Measurements from ENCODE around the gene ADGRV1. TPM values are rescaled to one million over a fixed set of nuclear protein-coding genes. Genes with fewer than 3 reads are reported as not detected.

ADGRV1 gene
- total RNA-seq, 5 donors from 2014 or later (not counting 1 experiment from before 2014, with no cell fraction given), result 0.68 to 1.6 (median 1.2) TPM; not detected in 1

- peaks cover 8 to 14% (median 12%) of the 10 kb centered on the region in 3 donors for H3K9me3 Mint-ChIP-seq
- H3K4me3 ChIP-seq (ENCODE audit: control insufficient read depth in 1 of 2, extremely low read depth in 1 of 2, low read length in 1 of 2), result no peak overlapping the region
- peaks cover 4 to 5% of the 10 kb centered on the region in 2 donors for H3K27me3 Mint-ChIP-seq
- H3K9me3 ChIP-seq, result no peaks in the 10 kb centered on the region
- no peaks in the 10 kb centered on the region for H3K4me1 ChIP-seq (ENCODE audit: control insufficient read depth in 1 of 2, extremely low read depth in 1 of 2, insufficient read depth in 2 of 2, low read length in 2 of 2)
- ATAC-seq (replicated peaks in 1 of 4) (no peak), DNase-seq (no peak)
- H3K27ac Mint-ChIP-seq, result no peak overlapping the region
- no peaks in the 10 kb centered on the region for H3K4me1 Mint-ChIP-seq
- no peak overlapping the region for H3K27ac ChIP-seq (ENCODE audit: low read length)
- ChIA-PET CTCF (interaction anchor here in 1 of 2 donors (1.1 kb wide), 1 partner anchor 8 kb away, joined by 3 read pairs; no protein-coding TSS in a partner anchor), POLR2A (no interaction called here)
- no peak overlapping the region for H3K4me3 Mint-ChIP-seq
- WGBS (ENCODE audit: insufficient coverage), result no CpG with 5 or more reads among the region's 1 CpG
- H3K36me3 Mint-ChIP-seq, result no peaks in the 10 kb centered on the region
- H3K27me3 ChIP-seq (replicated peaks in 1 of 2; ENCODE audit: control insufficient read depth in 2 of 2, extremely low read depth in 1 of 2, insufficient read depth in 2 of 2, low read length in 1 of 2), result no peaks in the 10 kb centered on the region
- no peaks in the 10 kb centered on the region for H3K36me3 ChIP-seq (ENCODE audit: control insufficient read depth in 2 of 2, extremely low read depth in 1 of 2, insufficient read depth in 1 of 2, low read length in 1 of 2)
Observed at GRCh38 chr5:90991201-90991600, 432.6 kb downstream of the ADGRV1 start.

GRCh38 chr5:90994796-90995195 lies 436.2 kb downstream of the ADGRV1 start:
- H3K4me3 ChIP-seq (ENCODE audit: control insufficient read depth in 1 of 2, extremely low read depth in 1 of 2, low read length in 1 of 2), result no peak overlapping the region
- Mint-ChIP-seq H3K4me3 (no peak overlapping the region), H3K9me3 (peaks cover 12 to 22% (median 22%) of the 10 kb centered on the region in 3 donors), H3K4me1 (no peaks in the 10 kb centered on the region), H3K27me3 (peaks cover 4 to 5% of the 10 kb centered on the region in 2 donors), H3K27ac (no peak overlapping the region), H3K36me3 (no peaks in the 10 kb centered on the region)
- no peaks in the 10 kb centered on the region for H3K4me1 ChIP-seq (ENCODE audit: control insufficient read depth in 1 of 2, extremely low read depth in 1 of 2, insufficient read depth in 2 of 2, low read length in 2 of 2)
- ATAC-seq (replicated peaks in 1 of 4), result no peak
- H3K9me3 ChIP-seq, result no peaks in the 10 kb centered on the region
- no peak overlapping the region for H3K27ac ChIP-seq (ENCODE audit: low read length)
- H3K27me3 ChIP-seq (replicated peaks in 1 of 2; ENCODE audit: control insufficient read depth in 2 of 2, extremely low read depth in 1 of 2, insufficient read depth in 2 of 2, low read length in 1 of 2), result no peaks in the 10 kb centered on the region
- DNase-seq, result no peak
- H3K36me3 ChIP-seq (ENCODE audit: control insufficient read depth in 2 of 2, extremely low read depth in 1 of 2, insufficient read depth in 1 of 2, low read length in 1 of 2), result no peaks in the 10 kb centered on the region
- ChIA-PET CTCF (no interaction called here), POLR2A (no interaction called here)

GRCh38 chr5:90996089-90996488 lies 437.5 kb downstream of the ADGRV1 start:
- no peak overlapping the region for H3K4me3 Mint-ChIP-seq
- DNase-seq (no peak), ATAC-seq (replicated peaks in 1 of 4) (no peak)
- Histone ChIP-seq H3K27ac (ENCODE audit: low read length) (no peak overlapping the region), H3K27me3 (replicated peaks in 1 of 2; ENCODE audit: control insufficient read depth in 2 of 2, extremely low read depth in 1 of 2, insufficient read depth in 2 of 2, low read length in 1 of 2) (no peaks in the 10 kb centered on the region), H3K4me1 (ENCODE audit: control insufficient read depth in 1 of 2, extremely low read depth in 1 of 2, insufficient read depth in 2 of 2, low read length in 2 of 2) (no peaks in the 10 kb centered on the region), H3K4me3 (ENCODE audit: control insufficient read depth in 1 of 2, extremely low read depth in 1 of 2, low read length in 1 of 2) (no peak overlapping the region), H3K36me3 (ENCODE audit: control insufficient read depth in 2 of 2, extremely low read depth in 1 of 2, insufficient read depth in 1 of 2, low read length in 1 of 2) (no peaks in the 10 kb centered on the region), H3K9me3 (no peaks in the 10 kb centered on the region)
- peaks cover 4 to 5% of the 10 kb centered on the region in 2 donors for H3K27me3 Mint-ChIP-seq
- H3K4me1 Mint-ChIP-seq, result no peaks in the 10 kb centered on the region
- peaks cover 12 to 22% (median 22%) of the 10 kb centered on the region in 3 donors for H3K9me3 Mint-ChIP-seq
- no peaks in the 10 kb centered on the region for H3K36me3 Mint-ChIP-seq
- H3K27ac Mint-ChIP-seq, result no peak overlapping the region
- WGBS (ENCODE audit: insufficient coverage), result 62% methylated on average over 3 of the region's 3 CpGs
- ChIA-PET POLR2A (no interaction called here), CTCF (no interaction called here)

GRCh38 chr5:90997082-90997481 lies 438.5 kb downstream of the ADGRV1 start:
- no peaks in the 10 kb centered on the region for H3K9me3 ChIP-seq
- Mint-ChIP-seq H3K36me3 (no peaks in the 10 kb centered on the region), H3K4me1 (no peaks in the 10 kb centered on the region), H3K9me3 (peaks cover 12 to 22% (median 22%) of the 10 kb centered on the region in 3 donors), H3K4me3 (no peak overlapping the region), H3K27me3 (peaks cover 4 to 5% of the 10 kb centered on the region in 2 donors), H3K27ac (no peak overlapping the region)
- DNase-seq (no peak), ATAC-seq (replicated peaks in 1 of 4) (no peak)
- ChIA-PET CTCF (no interaction called here), POLR2A (no interaction called here)
- H3K4me1 ChIP-seq (ENCODE audit: control insufficient read depth in 1 of 2, extremely low read depth in 1 of 2, insufficient read depth in 2 of 2, low read length in 2 of 2), result no peaks in the 10 kb centered on the region
- H3K4me3 ChIP-seq (ENCODE audit: control insufficient read depth in 1 of 2, extremely low read depth in 1 of 2, low read length in 1 of 2), result no peak overlapping the region
- H3K36me3 ChIP-seq (ENCODE audit: control insufficient read depth in 2 of 2, extremely low read depth in 1 of 2, insufficient read depth in 1 of 2, low read length in 1 of 2), result no peaks in the 10 kb centered on the region
- no peak overlapping the region for H3K27ac ChIP-seq (ENCODE audit: low read length)
- 90% methylated on average over 2 of the region's 4 CpGs for WGBS (ENCODE audit: insufficient coverage)
- H3K27me3 ChIP-seq (replicated peaks in 1 of 2; ENCODE audit: control insufficient read depth in 2 of 2, extremely low read depth in 1 of 2, insufficient read depth in 2 of 2, low read length in 1 of 2), result no peaks in the 10 kb centered on the region

- Histone ChIP-seq H3K27me3 (replicated peaks in 1 of 2; ENCODE audit: control insufficient read depth in 2 of 2, extremely low read depth in 1 of 2, insufficient read depth in 2 of 2, low read length in 1 of 2) (no peaks in the 10 kb centered on the region), H3K9me3 (no peaks in the 10 kb centered on the region), H3K36me3 (ENCODE audit: control insufficient read depth in 2 of 2, extremely low read depth in 1 of 2, insufficient read depth in 1 of 2, low read length in 1 of 2) (no peaks in the 10 kb centered on the region), H3K27ac (ENCODE audit: low read length) (no peak overlapping the region), H3K4me1 (ENCODE audit: control insufficient read depth in 1 of 2, extremely low read depth in 1 of 2, insufficient read depth in 2 of 2, low read length in 2 of 2) (no peaks in the 10 kb centered on the region), H3K4me3 (ENCODE audit: control insufficient read depth in 1 of 2, extremely low read depth in 1 of 2, low read length in 1 of 2) (no peak overlapping the region)
- POLR2A ChIA-PET, result interaction anchor here in 1 of 2 donors (0.8 kb wide), 1 partner anchor 9 kb away, joined by 3 read pairs; no protein-coding TSS in a partner anchor
- DNase-seq (no peak), ATAC-seq (replicated peaks in 1 of 4) (no peak)
- H3K36me3 Mint-ChIP-seq, result no peaks in the 10 kb centered on the region
- no peak overlapping the region for H3K27ac Mint-ChIP-seq
- WGBS (ENCODE audit: insufficient coverage), result no CpG with 5 or more reads among the region's 1 CpG
- no peaks in the 10 kb centered on the region for H3K4me1 Mint-ChIP-seq
- H3K27me3 Mint-ChIP-seq, result peaks cover 4 to 8% of the 10 kb centered on the region in 2 donors
- peaks cover 4 to 10% (median 9%) of the 10 kb centered on the region in 3 donors for H3K9me3 Mint-ChIP-seq
- CTCF ChIA-PET, result no interaction called here
- no peak overlapping the region for H3K4me3 Mint-ChIP-seq
Observed at GRCh38 chr5:91000743-91001142, 442.1 kb downstream of the ADGRV1 start.

GRCh38 chr5:91006713-91007112 lies 448.1 kb downstream of the ADGRV1 start:
- Histone ChIP-seq H3K27me3 (replicated peaks in 1 of 2; ENCODE audit: control insufficient read depth in 2 of 2, extremely low read depth in 1 of 2, insufficient read depth in 2 of 2, low read length in 1 of 2) (no peaks in the 10 kb centered on the region), H3K36me3 (ENCODE audit: control insufficient read depth in 2 of 2, extremely low read depth in 1 of 2, insufficient read depth in 1 of 2, low read length in 1 of 2) (no peaks in the 10 kb centered on the region), H3K27ac (ENCODE audit: low read length) (no peak overlapping the region), H3K4me3 (ENCODE audit: control insufficient read depth in 1 of 2, extremely low read depth in 1 of 2, low read length in 1 of 2) (no peak overlapping the region), H3K9me3 (no peaks in the 10 kb centered on the region), H3K4me1 (ENCODE audit: control insufficient read depth in 1 of 2, extremely low read depth in 1 of 2, insufficient read depth in 2 of 2, low read length in 2 of 2) (no peaks in the 10 kb centered on the region)
- H3K36me3 Mint-ChIP-seq, result no peaks in the 10 kb centered on the region
- ChIA-PET POLR2A (no interaction called here), CTCF (no interaction called here)
- no peaks in the 10 kb centered on the region for H3K9me3 Mint-ChIP-seq
- H3K4me3 Mint-ChIP-seq, result no peak overlapping the region
- no peak overlapping the region for H3K27ac Mint-ChIP-seq
- WGBS (ENCODE audit: insufficient coverage), result no CpG with 5 or more reads among the region's 2 CpGs
- ATAC-seq (replicated peaks in 1 of 4) (no peak), DNase-seq (no peak)
- H3K27me3 Mint-ChIP-seq, result peaks cover 7 to 8% of the 10 kb centered on the region in 2 donors
- H3K4me1 Mint-ChIP-seq, result no peaks in the 10 kb centered on the region

- Histone ChIP-seq H3K4me3 (ENCODE audit: control insufficient read depth in 1 of 2, extremely low read depth in 1 of 2, low read length in 1 of 2) (no peak overlapping the region), H3K27ac (ENCODE audit: low read length) (no peak overlapping the region), H3K36me3 (ENCODE audit: control insufficient read depth in 2 of 2, extremely low read depth in 1 of 2, insufficient read depth in 1 of 2, low read length in 1 of 2) (no peaks in the 10 kb centered on the region), H3K27me3 (replicated peaks in 1 of 2; ENCODE audit: control insufficient read depth in 2 of 2, extremely low read depth in 1 of 2, insufficient read depth in 2 of 2, low read length in 1 of 2) (no peaks in the 10 kb centered on the region), H3K4me1 (ENCODE audit: control insufficient read depth in 1 of 2, extremely low read depth in 1 of 2, insufficient read depth in 2 of 2, low read length in 2 of 2) (no peaks in the 10 kb centered on the region), H3K9me3 (no peaks in the 10 kb centered on the region)
- Mint-ChIP-seq H3K9me3 (no peaks in the 10 kb centered on the region), H3K4me3 (no peak overlapping the region), H3K27me3 (peaks cover 7 to 8% of the 10 kb centered on the region in 2 donors), H3K36me3 (no peaks in the 10 kb centered on the region), H3K4me1 (no peaks in the 10 kb centered on the region), H3K27ac (no peak overlapping the region)
- POLR2A ChIA-PET, result no interaction called here
- CTCF ChIA-PET, result no interaction called here
- WGBS (ENCODE audit: insufficient coverage), result no CpG with 5 or more reads among the region's 1 CpG
- ATAC-seq (replicated peaks in 1 of 4), result no peak
- DNase-seq, result no peak
Observed at GRCh38 chr5:91007251-91007650, 448.7 kb downstream of the ADGRV1 start.
